ENCODE measurements around the gene RAD51B. TPM values are rescaled to one million over a fixed set of nuclear protein-coding genes. Genes with fewer than 3 reads are reported as not detected.

The RAD51B gene
- total RNA-seq, 1 experiment from 2014 or later, result 10.8 TPM

DNA sequence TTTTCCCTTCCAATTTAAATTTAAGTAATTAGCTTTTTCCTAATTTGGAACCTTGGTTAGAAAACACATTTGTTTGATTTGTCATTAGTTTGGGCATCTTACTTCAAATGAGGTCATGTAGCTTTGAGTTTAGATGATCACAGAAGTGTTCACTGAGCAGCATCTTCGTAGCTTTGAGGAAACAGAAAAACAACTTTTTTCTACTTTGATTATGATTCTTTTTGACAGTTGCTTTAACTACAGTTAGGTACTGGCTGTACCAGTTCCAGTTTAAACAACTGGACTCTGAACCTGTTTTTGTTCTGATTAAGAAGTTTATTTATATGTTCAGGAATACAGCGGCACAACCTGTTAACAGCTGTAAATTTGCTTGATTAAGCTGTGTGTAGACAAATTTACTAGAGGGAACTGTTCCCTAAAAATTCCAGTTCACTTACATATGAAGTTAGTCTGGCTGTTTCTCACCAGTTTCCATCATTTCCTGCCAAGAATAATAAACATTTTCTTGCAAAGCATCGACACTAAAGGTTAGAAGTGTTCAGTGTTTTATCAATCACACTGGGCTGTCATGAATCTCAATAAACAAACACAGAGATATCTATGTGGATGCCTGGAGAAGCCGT lies 191.9 kb downstream of the RAD51B start:
- ATAC-seq, result no peak
- no TSS peak for BruUV-seq (replicated peaks)
- Histone ChIP-seq H3K79me2 (ENCODE audit: low read length) (no peaks in the 10 kb centered on the region), H3K36me3 (ENCODE audit: low read depth, low read length) (no peaks in the 10 kb centered on the region), H3K9ac (ENCODE audit: low read length) (no peak overlapping the region), H3K4me1 (ENCODE audit: insufficient read depth, low read length) (peaks cover 21% of the 10 kb centered on the region), H3K27me3 (ENCODE audit: low read length) (no peaks in the 10 kb centered on the region), H3K9me3 (ENCODE audit: low read length) (no peaks in the 10 kb centered on the region), H3K4me3 (ENCODE audit: low read length) (no peak overlapping the region), H2AFZ (ENCODE audit: low read length) (no peak overlapping the region), H3K27ac (ENCODE audit: low read length) (no peak overlapping the region), H3K9me2 (replicated peaks; ENCODE audit: low read length) (no peaks in the 10 kb centered on the region), H4K20me1 (ENCODE audit: low read length) (no peaks in the 10 kb centered on the region), H3F3A (ENCODE audit: low read length, unreplicated experiment) (no peaks in the 10 kb centered on the region), H3K4me2 (ENCODE audit: low read length) (no peak overlapping the region)
- no peak for DNase-seq
- intact Hi-C loops (cut with micrococcal nuclease), result no loop called here
- POLR2A ChIA-PET (ENCODE audit: unreplicated experiment), result interaction anchor here (0.6 kb wide), 1 partner anchor 12 kb away, joined by 3 read pairs; no protein-coding TSS in a partner anchor
- CTCF ChIA-PET, result no interaction called here
- no peak for TF ChIP-seq CTCF (conservative IDR thresholded peaks at IDR 0.05; ENCODE audit: low read depth, low read length)
- TF ChIP-seq EZH2 (IDR thresholded peaks at IDR 0.05; ENCODE audit: low read length, unreplicated experiment), result no peak
- no peak for TF ChIP-seq EZH2phosphoT487 (IDR thresholded peaks at IDR 0.05; ENCODE audit: borderline replicate concordance, low read length)

DNA sequence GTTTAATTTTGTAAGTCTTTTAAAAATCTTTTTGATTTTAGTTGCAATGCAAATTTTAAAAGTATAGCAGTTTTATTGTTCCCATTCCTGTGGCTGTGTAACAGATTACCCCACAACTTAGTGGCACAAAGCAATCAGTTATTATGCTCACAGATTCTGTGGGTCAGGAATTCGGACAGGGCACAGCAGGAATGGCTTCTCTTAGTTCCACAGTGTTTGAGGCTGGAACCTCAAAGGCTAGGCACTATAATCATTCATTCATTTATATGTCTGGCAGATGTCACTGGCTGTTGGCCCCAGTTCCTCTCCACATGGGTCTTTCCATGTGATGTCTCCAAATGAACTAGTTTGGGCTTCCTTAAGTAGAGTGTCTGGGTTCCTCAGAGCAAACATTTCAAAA lies 193.3 kb downstream of the RAD51B start:
- Histone ChIP-seq H3K27me3 (ENCODE audit: low read length) (no peaks in the 10 kb centered on the region), H4K20me1 (ENCODE audit: low read length) (no peaks in the 10 kb centered on the region), H3K79me2 (ENCODE audit: low read length) (no peaks in the 10 kb centered on the region), H3K9me3 (ENCODE audit: low read length) (no peaks in the 10 kb centered on the region), H3F3A (ENCODE audit: low read length, unreplicated experiment) (no peaks in the 10 kb centered on the region), H3K27ac (ENCODE audit: low read length) (no peak overlapping the region), H3K4me2 (ENCODE audit: low read length) (no peak overlapping the region), H3K4me3 (ENCODE audit: low read length) (no peak overlapping the region), H3K4me1 (ENCODE audit: insufficient read depth, low read length) (peaks cover 23% of the 10 kb centered on the region), H3K36me3 (ENCODE audit: low read depth, low read length) (no peaks in the 10 kb centered on the region), H3K9ac (ENCODE audit: low read length) (no peak overlapping the region), H3K9me2 (replicated peaks; ENCODE audit: low read length) (no peaks in the 10 kb centered on the region), H2AFZ (ENCODE audit: low read length) (no peak overlapping the region)
- no peak for TF ChIP-seq EZH2 (IDR thresholded peaks at IDR 0.05; ENCODE audit: low read length, unreplicated experiment)
- no peak for TF ChIP-seq EZH2phosphoT487 (IDR thresholded peaks at IDR 0.05; ENCODE audit: borderline replicate concordance, low read length)
- no TSS peak for BruUV-seq (replicated peaks)
- POLR2A ChIA-PET (ENCODE audit: unreplicated experiment), result no interaction called here
- intact Hi-C loops (cut with micrococcal nuclease), result no loop called here
- CTCF ChIA-PET, result no interaction called here
- ATAC-seq, result no peak
- DNase-seq, result no peak

GRCh38 chr14:68013326-68013725 lies 193.7 kb downstream of the RAD51B start:
- TF ChIP-seq EZH2phosphoT487 (IDR thresholded peaks at IDR 0.05; ENCODE audit: borderline replicate concordance, low read length) (no peak), EZH2 (IDR thresholded peaks at IDR 0.05; ENCODE audit: low read length, unreplicated experiment) (no peak), CTCF (conservative IDR thresholded peaks at IDR 0.05; ENCODE audit: low read depth, low read length) (no peak)
- peaks cover 28% of the 10 kb centered on the region for H3K4me1 ChIP-seq (ENCODE audit: insufficient read depth, low read length)
- ChIA-PET CTCF (no interaction called here), POLR2A (ENCODE audit: unreplicated experiment) (no interaction called here)
- no peaks in the 10 kb centered on the region for H3K79me2 ChIP-seq (ENCODE audit: low read length)
- H4K20me1 ChIP-seq (ENCODE audit: low read length), result no peaks in the 10 kb centered on the region
- H3K27me3 ChIP-seq (ENCODE audit: low read length), result no peaks in the 10 kb centered on the region
- ATAC-seq (no peak), DNase-seq (no peak)
- BruUV-seq (replicated peaks), result no TSS peak
- H3K4me2 ChIP-seq (ENCODE audit: low read length), result no peak overlapping the region
- H3K9ac ChIP-seq (ENCODE audit: low read length), result no peak overlapping the region
- H3K9me3 ChIP-seq (ENCODE audit: low read length), result no peaks in the 10 kb centered on the region
- H3K27ac ChIP-seq (ENCODE audit: low read length), result no peak overlapping the region
- no peak overlapping the region for H3K4me3 ChIP-seq (ENCODE audit: low read length)
- intact Hi-C loops (cut with micrococcal nuclease), result no loop called here
- H3F3A ChIP-seq (ENCODE audit: low read length, unreplicated experiment), result no peaks in the 10 kb centered on the region
- no peak overlapping the region for H2AFZ ChIP-seq (ENCODE audit: low read length)
- H3K36me3 ChIP-seq (ENCODE audit: low read depth, low read length), result no peaks in the 10 kb centered on the region
- H3K9me2 ChIP-seq (replicated peaks; ENCODE audit: low read length), result no peaks in the 10 kb centered on the region

Measured in PC-3 (cell line).